PC-9 (cell line): ENCODE measurements around the gene LRRC23. TPM values are rescaled to one million over a fixed set of nuclear protein-coding genes. Genes with fewer than 3 reads are reported as not detected.

Source experiments
- BruUV-seq: library from RNA; stranded (reverse); fragments of 400-500 nt; replicated peaks from 2 replicates; lab custom pipeline; 2021; lab: Mats Ljungman, UMichigan
- CTCF ChIA-PET: fragments of 300-600 bp; sonication (Branson Sonifier 250); formaldehyde crosslinking; loops from one replicate; lab custom pipeline; 2022; ENCODE audit warnings: antibody characterized with exemption; lab: Charles Lee
- POLR2A ChIA-PET: fragments of 300-600 bp; sonication (Branson Sonifier 250); formaldehyde crosslinking; loops from one replicate; lab custom pipeline; 2022; ENCODE audit warnings: antibody characterized with exemption; ENCODE audit not compliant: unreplicated experiment; lab: Charles Lee
- DNase-seq, 2 experiments: peaks; one replicate each; pipeline versions ENCODE4 v3.0.0 to v3.0.0-alpha.2; 2015 to 2022; ENCODE audit warnings: mixed read lengths in 1 of 2
- H2AFZ ChIP-seq: fragments of 200-600 bp; sonication (generic); 2 replicates; pipeline ENCODE4 v1.8.1; 2017; ENCODE audit warnings: antibody characterized with exemption
- H3F3A ChIP-seq: fragments of 200-600 bp; sonication (generic); 2 replicates; pipeline ENCODE4 v1.8.1; 2017; ENCODE audit warnings: antibody characterized with exemption, mild to moderate bottlenecking, low read depth; ENCODE audit not compliant: insufficient read depth
- H3K27ac ChIP-seq: fragments of 200-600 bp; sonication (generic); 2 replicates; pipeline ENCODE4 v1.6.1; 2016; ENCODE audit warnings: mixed run types
- H3K27me3 ChIP-seq: fragments of 200-600 bp; sonication (generic); 2 replicates; pipeline ENCODE4 v1.6.1; 2016; ENCODE audit warnings: low read depth, mixed run types; ENCODE audit not compliant: insufficient read depth
- H3K36me3 ChIP-seq: fragments of 200-600 bp; sonication (generic); 2 replicates; pipeline ENCODE4 v1.6.1; 2016; ENCODE audit warnings: low read depth, mixed run types
- H3K4me1 ChIP-seq: fragments of 200-600 bp; sonication (generic); replicated peaks from 2 replicates; pipeline ENCODE4 v1.6.1; 2016; ENCODE audit warnings: mixed run types; ENCODE audit not compliant: insufficient read depth
- H3K4me2 ChIP-seq: fragments of 200-600 bp; sonication (generic); 2 replicates; pipeline ENCODE4 v1.6.1; 2017; ENCODE audit warnings: mixed run types
- H3K4me3 ChIP-seq: fragments of 200-600 bp; sonication (generic); 2 replicates; pipeline ENCODE4 v1.6.1; 2016; ENCODE audit warnings: mixed run types
- H3K79me2 ChIP-seq: fragments of 200-600 bp; sonication (generic); 2 replicates; pipeline ENCODE4 v1.6.1; 2017; ENCODE audit warnings: low read depth, mixed run types
- H3K9me2 ChIP-seq: fragments of 200-600 bp; sonication (generic); 2 replicates; pipeline ENCODE4 v1.8.1; 2017; ENCODE audit warnings: mild to moderate bottlenecking; ENCODE audit not compliant: insufficient read depth
- H3K9me3 ChIP-seq: fragments of 200-600 bp; sonication (generic); 2 replicates; pipeline ENCODE4 v1.8.1; 2016; ENCODE audit warnings: low read depth; ENCODE audit not compliant: insufficient read depth
- H4K20me1 ChIP-seq: fragments of 200-600 bp; sonication (generic); 2 replicates; pipeline ENCODE4 v1.8.1; 2017; ENCODE audit not compliant: insufficient read depth
- CTCF ChIP-seq: fragments of 200-600 bp; sonication (generic); conservative IDR thresholded peaks from 2 replicates; pipeline ENCODE4 v1.6.1; 2017; ENCODE audit warnings: mixed run types, antibody characterized with exemption, mild to moderate bottlenecking, moderate library complexity
- EZH2 ChIP-seq: fragments of 200-600 bp; sonication (generic); IDR thresholded peaks from 2 replicates; pipeline ENCODE4 v1.8.0; 2017; ENCODE audit warnings: antibody characterized with exemption, low read depth
- intact Hi-C: fragments of 100-400 bp; cut with micrococcal nuclease; formaldehyde crosslinking; loops from one replicate; pipeline ENCODE4 v1.10.0; 2022; ENCODE audit not compliant: unreplicated experiment
- total RNA-seq: library from RNA; stranded (reverse); gene quantifications from 2 replicates; pipeline ENCODE4 v1.2.3, GENCODE V29; 2021

The LRRC23 gene
- total RNA-seq, 1 experiment from 2014 or later = 29.3 TPM

GRCh38 chr12:6953442-6954315 is 49.1 kb downstream of the LRRC23 start:
- no peaks in the 10 kb centered on the region for H3K9me3 ChIP-seq
- BruUV-seq = no TSS peak
- 0 out of 2 replicates have a peak, but pooled peaks cover 5% of the 10 kb centered on the region for H3F3A ChIP-seq
- H4K20me1 ChIP-seq = no peaks in the 10 kb centered on the region
- H3K36me3 ChIP-seq = no peaks in the 10 kb centered on the region
- H3K79me2 ChIP-seq = no peaks in the 10 kb centered on the region
- no peaks in the 10 kb centered on the region for H3K4me1 ChIP-seq
- no peaks in the 10 kb centered on the region for H3K9me2 ChIP-seq
- intact Hi-C loops = no loop called here
- no peak overlapping the region for H2AFZ ChIP-seq
- POLR2A ChIA-PET = no interaction called here
- H3K4me2 ChIP-seq = no peak overlapping the region
- no peak for TF ChIP-seq EZH2
- no peak for TF ChIP-seq CTCF
- CTCF ChIA-PET = no interaction called here
- no peaks in the 10 kb centered on the region for H3K27me3 ChIP-seq
- no peak overlapping the region for H3K4me3 ChIP-seq
- no peak for DNase-seq
- no peak overlapping the region for H3K27ac ChIP-seq

GRCh38 chr12:6954316-6955107 is 49.9 kb downstream of the LRRC23 start:
- Histone ChIP-seq H3K36me3 (no peaks in the 10 kb centered on the region), H3K9me2 (no peaks in the 10 kb centered on the region), H3K4me3 (no peak overlapping the region), H3K27ac (no peak overlapping the region), H3K4me2 (no peak overlapping the region), H3K9me3 (no peaks in the 10 kb centered on the region), H2AFZ (no peak overlapping the region), H4K20me1 (no peaks in the 10 kb centered on the region), H3K4me1 (no peaks in the 10 kb centered on the region), H3K79me2 (no peaks in the 10 kb centered on the region), H3F3A (no peaks in the 10 kb centered on the region), H3K27me3 (no peaks in the 10 kb centered on the region)
- ChIA-PET POLR2A (no interaction called here), CTCF (no interaction called here)
- no TSS peak for BruUV-seq
- TF ChIP-seq EZH2 (no peak), CTCF (no peak)
- DNase-seq = no peak
- intact Hi-C loops = no loop called here

- BruUV-seq = no TSS peak
- peaks cover 2% of the 10 kb centered on the region; the same call in 1 of the 2 replicates for H3F3A ChIP-seq
- TF ChIP-seq CTCF = no peak
- TF ChIP-seq EZH2 = no peak
- H3K4me1 ChIP-seq = peaks cover 6% of the 10 kb centered on the region
- no peak overlapping the region for H3K4me2 ChIP-seq
- intact Hi-C loops = no loop called here
- no peaks in the 10 kb centered on the region for H3K27me3 ChIP-seq
- H3K9me2 ChIP-seq = no peaks in the 10 kb centered on the region
- H4K20me1 ChIP-seq = no peaks in the 10 kb centered on the region
- CTCF ChIA-PET = no interaction called here
- DNase-seq = no peak
- H3K79me2 ChIP-seq = no peaks in the 10 kb centered on the region
- H3K27ac ChIP-seq = no peak overlapping the region
- POLR2A ChIA-PET = no interaction called here
- H3K9me3 ChIP-seq = no peaks in the 10 kb centered on the region
- no peak overlapping the region for H2AFZ ChIP-seq
- no peak overlapping the region for H3K4me3 ChIP-seq
- no peaks in the 10 kb centered on the region for H3K36me3 ChIP-seq
Measured at GRCh38 chr12:6955108-6956020, 50.7 kb downstream of the LRRC23 start.
